Upper lobe of left lung (tissue), 6 donors: ENCODE results near the gene CHST11. TPM values are rescaled to one million over a fixed set of nuclear protein-coding genes. Genes with fewer than 3 reads are reported as not detected.
A peak's percentile ranks its signal among the peaks of the same experiment; 100 is the strongest.

Source experiments
- ATAC-seq, 2 donors: fragments of 200-7000 bp; cut with Tn5 transposase; one replicate each; pipeline ENCODE4 v1.9.1; 2022; ENCODE audit warnings: mild to moderate bottlenecking in 2 of 2, moderate library complexity in 2 of 2; ENCODE audit not compliant: low FRiP score in 2 of 2
- DNase-seq, 2 donors: peaks; one replicate each; pipeline ENCODE4 v3.0.0-alpha.2; 2019 to 2020
- H3K27ac ChIP-seq, 4 donors: fragments of 200-600 bp; sonication (generic); one replicate each; pipeline ENCODE4 v1.5.1; 2016 to 2019
- H3K27me3 ChIP-seq, 4 donors: fragments of 200-600 bp; sonication (generic); one replicate each; pipeline ENCODE4 v1.5.1; 2017 to 2019
- H3K36me3 ChIP-seq, 4 donors: fragments of 200-600 bp; sonication (generic); one replicate each; pipeline ENCODE4 v1.5.1; 2016 to 2019
- H3K4me1 ChIP-seq, 4 donors: fragments of 200-600 bp; sonication (generic); one replicate each; pipeline ENCODE4 v1.5.1; 2018 to 2019
- H3K4me3 ChIP-seq, 4 donors: fragments of 200-600 bp; sonication (generic); one replicate each; pipeline ENCODE4 v1.5.1; 2017 to 2019; ENCODE audit warnings: mild to moderate bottlenecking in 2 of 4, moderate library complexity in 1 of 4
- H3K9me3 ChIP-seq, 4 donors: fragments of 200-600 bp; sonication (generic); one replicate each; pipeline ENCODE4 v1.5.1; 2018 to 2019
- EP300 ChIP-seq, 4 donors: sonication (generic); formaldehyde crosslinking; IDR thresholded peaks; one replicate each; pipeline ENCODE4 v1.5.1; 2017; ENCODE audit warnings: antibody characterized with exemption in 4 of 4, control low read depth in 2 of 4
- POLR2A ChIP-seq, 4 donors: fragments of 450-650 bp; IDR thresholded peaks; one replicate each; pipeline ENCODE4 v1.5.1; 2016 to 2017; ENCODE audit warnings: antibody characterized with exemption in 4 of 4, mild to moderate bottlenecking in 2 of 4
- POLR2AphosphoS5 ChIP-seq, 2 donors: sonication (generic); formaldehyde crosslinking; IDR thresholded peaks; one replicate each; pipeline ENCODE4 v1.5.1; 2017; ENCODE audit warnings: antibody characterized with exemption in 2 of 2
- WGBS, 2 donors: methylation state at CpG; one replicate each; pipeline ENCODE4 v1.1.5; 2017 to 2018; 5-methylcytosine and 5-hydroxymethylcytosine counted together
- total RNA-seq, 6 donors: library from RNA; depleted of rRNA in 4 of 6; stranded (reverse); fragments of >200 nt in 4 of 6; gene quantifications; one replicate each; pipeline versions ENCODE4 v1.1.0 to v1.2.1, GENCODE V29; 2016 to 2021
- TF ChIP-seq, protein P1 (sequence below), 6 experiments: fragments of 450-650 bp in 4 of 6; fragments of 200-600 bp in 2 of 6; sonication (generic) in 2 of 6; IDR thresholded peaks; one replicate each; pipeline ENCODE4 v1.5.1; 2016 to 2019; ENCODE audit warnings: antibody characterized with exemption in 6 of 6
- donor health status: DM: no; HTN: no; CAD: no; lungs with moderate emphysema.
- donor health status: DM: no; HTN: yes; CAD: no; lungs with severe emphysema.

The CHST11 gene
- total RNA-seq, 6 donors from 2014 or later: 40.4 to 234 (median 58.4) TPM

GRCh38 chr12:104677441-104678089, 220.8 kb downstream of the CHST11 start:
- Histone ChIP-seq H3K4me1 (peaks cover 20 to 46% (median 29%) of the 10 kb centered on the region in 4 donors), H3K27me3 (no peaks in the 10 kb centered on the region), H3K36me3 (no peaks in the 10 kb centered on the region), H3K4me3 (no peak overlapping the region), H3K9me3 (no peaks in the 10 kb centered on the region), H3K27ac (peak overlapping the region in 2 of 4 donors; percentile 62 to 70)
- DNase-seq (peak in 1 of 2 donors; percentile 77), ATAC-seq (peak in 1 of 2 donors; percentile 54)
- WGBS, 2 donors: 90 to 94% methylated on average over 5 of the region's 5 CpGs
- TF ChIP-seq EP300 (IDR thresholded peaks at IDR 0.05) (peak in 1 of 4 donors; percentile 94), POLR2AphosphoS5 (IDR thresholded peaks at IDR 0.05) (peak; percentile 14 to 46)
- TF ChIP-seq, protein P1, sequence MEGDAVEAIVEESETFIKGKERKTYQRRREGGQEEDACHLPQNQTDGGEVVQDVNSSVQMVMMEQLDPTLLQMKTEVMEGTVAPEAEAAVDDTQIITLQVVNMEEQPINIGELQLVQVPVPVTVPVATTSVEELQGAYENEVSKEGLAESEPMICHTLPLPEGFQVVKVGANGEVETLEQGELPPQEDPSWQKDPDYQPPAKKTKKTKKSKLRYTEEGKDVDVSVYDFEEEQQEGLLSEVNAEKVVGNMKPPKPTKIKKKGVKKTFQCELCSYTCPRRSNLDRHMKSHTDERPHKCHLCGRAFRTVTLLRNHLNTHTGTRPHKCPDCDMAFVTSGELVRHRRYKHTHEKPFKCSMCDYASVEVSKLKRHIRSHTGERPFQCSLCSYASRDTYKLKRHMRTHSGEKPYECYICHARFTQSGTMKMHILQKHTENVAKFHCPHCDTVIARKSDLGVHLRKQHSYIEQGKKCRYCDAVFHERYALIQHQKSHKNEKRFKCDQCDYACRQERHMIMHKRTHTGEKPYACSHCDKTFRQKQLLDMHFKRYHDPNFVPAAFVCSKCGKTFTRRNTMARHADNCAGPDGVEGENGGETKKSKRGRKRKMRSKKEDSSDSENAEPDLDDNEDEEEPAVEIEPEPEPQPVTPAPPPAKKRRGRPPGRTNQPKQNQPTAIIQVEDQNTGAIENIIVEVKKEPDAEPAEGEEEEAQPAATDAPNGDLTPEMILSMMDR (IDR thresholded peaks at IDR 0.05): no peak

DNA sequence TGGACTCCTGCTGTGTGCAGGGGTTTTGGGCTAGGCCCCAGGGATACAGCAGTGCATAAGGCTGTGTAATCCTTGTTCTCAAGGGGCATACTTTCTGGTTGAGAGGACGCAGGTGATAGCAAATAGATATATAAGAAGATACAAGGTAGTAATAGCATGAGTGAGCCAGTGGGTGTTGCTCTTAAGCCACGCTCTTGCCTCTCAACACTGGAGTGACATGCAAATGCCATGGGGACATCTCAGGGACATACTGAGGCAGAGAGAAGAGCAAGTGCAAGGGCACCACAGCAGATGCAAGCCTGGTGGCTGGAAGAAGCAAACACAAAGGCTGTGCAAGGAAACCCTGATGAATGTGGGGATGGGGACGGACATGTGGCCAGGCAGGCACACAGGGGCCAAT, 223.3 kb downstream of the CHST11 start:
- Histone ChIP-seq H3K9me3 (no peaks in the 10 kb centered on the region), H3K27ac (no peak overlapping the region), H3K4me1 (peaks cover 21 to 56% (median 31%) of the 10 kb centered on the region in 4 donors), H3K27me3 (no peaks in the 10 kb centered on the region), H3K36me3 (no peaks in the 10 kb centered on the region), H3K4me3 (no peak overlapping the region)
- WGBS, 2 donors: 67 to 85% methylated on average over 3 of the region's 3 CpGs
- ATAC-seq (peak in 1 of 2 donors; percentile 46), DNase-seq (no peak)
- TF ChIP-seq, protein P1 (IDR thresholded peaks at IDR 0.05): peak in 1 of 6 experiments; percentile 6
- no peak for TF ChIP-seq POLR2AphosphoS5 (IDR thresholded peaks at IDR 0.05)

DNA sequence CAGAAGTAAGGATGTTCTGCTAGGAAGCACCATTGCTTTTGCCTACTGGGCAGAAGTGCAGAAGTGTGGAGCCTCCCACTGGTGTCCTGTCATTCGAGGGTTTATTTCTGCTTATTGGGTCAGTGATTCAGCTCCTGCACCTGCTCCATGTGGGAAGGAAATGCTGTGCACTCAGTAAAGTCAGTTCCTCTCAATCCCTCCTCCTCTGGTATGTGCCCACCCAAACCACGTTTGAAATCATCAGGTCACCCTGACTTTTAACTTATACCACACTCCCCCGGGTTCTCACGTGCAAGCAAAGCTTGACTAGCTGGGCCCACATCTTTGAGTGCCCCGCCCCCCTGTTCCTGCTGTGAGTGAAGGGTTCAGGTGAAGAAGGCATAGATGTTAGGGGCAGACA, 223.7 kb downstream of the CHST11 start:
- TF ChIP-seq POLR2AphosphoS5 (IDR thresholded peaks at IDR 0.05) (no peak), POLR2A (IDR thresholded peaks at IDR 0.05) (no peak)
- ATAC-seq (peak in 1 of 2 donors; percentile 28), DNase-seq (no peak)
- WGBS, 2 donors: 74 to 75% methylated on average over 5 of the region's 5 CpGs
- Histone ChIP-seq H3K36me3 (no peaks in the 10 kb centered on the region), H3K4me3 (no peak overlapping the region), H3K4me1 (peaks cover 21 to 57% (median 31%) of the 10 kb centered on the region in 4 donors), H3K27ac (no peak overlapping the region), H3K27me3 (no peaks in the 10 kb centered on the region), H3K9me3 (no peaks in the 10 kb centered on the region)

DNA sequence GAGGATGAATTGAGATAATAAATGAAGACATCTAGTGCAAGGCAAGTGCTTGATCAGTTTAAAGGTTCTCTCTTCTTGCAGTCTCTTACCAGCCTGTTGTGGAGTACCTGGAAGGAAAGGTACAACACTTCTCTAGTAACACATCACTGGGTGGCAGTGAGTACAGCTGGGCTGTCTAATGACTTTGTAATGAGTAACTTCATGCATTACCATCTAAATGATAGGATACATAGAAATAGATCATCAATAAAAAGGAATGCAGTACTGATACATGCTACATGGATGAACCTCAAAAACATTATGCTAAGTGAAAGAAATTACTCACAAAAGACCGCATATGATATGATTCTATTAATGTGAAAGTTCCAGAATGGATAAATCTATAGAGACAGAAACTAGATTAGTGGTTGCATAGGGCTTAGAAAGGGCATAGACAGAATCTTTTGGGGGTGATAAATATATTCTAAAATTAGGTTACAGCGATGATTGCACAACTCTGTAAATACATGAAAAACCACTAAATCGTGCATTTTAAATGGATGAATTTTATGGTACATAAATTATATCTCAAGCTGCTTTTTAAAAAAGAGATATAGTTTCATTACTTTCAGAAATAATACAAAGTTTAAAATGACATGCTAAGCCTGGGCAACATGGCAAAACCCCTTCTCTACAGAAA, 224.4 kb downstream of the CHST11 start:
- Histone ChIP-seq H3K27ac (no peak overlapping the region), H3K4me1 (peaks cover 21 to 58% (median 31%) of the 10 kb centered on the region in 4 donors), H3K36me3 (no peaks in the 10 kb centered on the region), H3K9me3 (no peaks in the 10 kb centered on the region), H3K4me3 (no peak overlapping the region), H3K27me3 (no peaks in the 10 kb centered on the region)
- no peak for DNase-seq
- WGBS, 2 donors: 45 to 77% methylated on average over 3 of the region's 3 CpGs
- TF ChIP-seq POLR2A (IDR thresholded peaks at IDR 0.05) (no peak), POLR2AphosphoS5 (IDR thresholded peaks at IDR 0.05) (no peak), EP300 (IDR thresholded peaks at IDR 0.05) (no peak)
- TF ChIP-seq, protein P1 (IDR thresholded peaks at IDR 0.05): no peak
- no peak for ATAC-seq

DNA sequence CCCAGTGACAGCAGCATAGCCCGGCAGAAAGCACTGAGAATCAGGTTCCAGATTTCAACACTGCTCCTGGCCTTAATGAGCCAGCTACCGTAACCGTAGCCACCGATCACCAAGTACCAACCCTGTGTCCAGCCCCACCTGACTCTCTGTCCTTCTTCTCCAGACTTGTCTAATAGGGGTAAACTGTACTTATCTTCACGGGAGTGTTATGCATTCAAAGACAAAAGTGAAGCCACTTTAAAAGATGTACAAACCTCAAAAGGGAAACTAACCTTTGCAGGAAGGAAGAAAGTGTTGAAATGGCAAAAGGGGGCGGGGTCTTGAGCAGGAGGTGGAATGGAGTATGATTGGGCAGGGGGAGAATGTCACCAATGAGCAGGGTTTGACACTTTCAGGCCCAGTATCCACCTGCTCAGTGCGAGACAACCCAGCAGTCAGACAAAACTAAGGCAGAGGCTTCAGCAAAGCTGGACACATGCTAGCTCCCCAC, 226.1 kb downstream of the CHST11 start:
- peaks cover 21 to 49% (median 27%) of the 10 kb centered on the region in 4 donors for H3K4me1 ChIP-seq
- H3K9me3 ChIP-seq: no peaks in the 10 kb centered on the region
- peak overlapping the region; percentile 3 to 81 (median 68) for H3K27ac ChIP-seq
- H3K4me3 ChIP-seq: no peak overlapping the region
- TF ChIP-seq POLR2AphosphoS5 (IDR thresholded peaks at IDR 0.05) (peak in 1 of 2 donors; percentile 15), POLR2A (IDR thresholded peaks at IDR 0.05) (no peak), EP300 (IDR thresholded peaks at IDR 0.05) (no peak)
- DNase-seq: peak in 1 of 2 donors; percentile 70
- 42 to 47% methylated on average over 7 of the region's 7 CpGs for WGBS, 2 donors
- no peaks in the 10 kb centered on the region for H3K27me3 ChIP-seq
- ATAC-seq: peak; percentile 62 to 65
- no peaks in the 10 kb centered on the region for H3K36me3 ChIP-seq
